NCI-H345 treated with DMSO at 0.1 percent for 48 hours (cell line): Measurements from ENCODE around the gene EPOP.

Experiments
- DNase-seq: peaks from one replicate; lab custom pipeline; 2025; ENCODE audit not compliant: unreplicated experiment; lab: John Stamatoyannopoulos, UW

The EPOP gene

GRCh38 chr17:38674749-38675615 is at the start of gene EPOP:
Gene EPOP, minus strand, starts transcription at chr17:38674957. Its CDS starts 462 bp downstream, at chr17:38674495.
- DNase-seq = peak; percentile 25

- no peak for DNase-seq
Measured at GRCh38 chr17:38721802-38722201, 47.0 kb upstream of the EPOP start.

- DNase-seq = no peak
Measured at GRCh38 chr17:38720941-38721340, 46.2 kb upstream of the EPOP start.

GRCh38 chr17:38719943-38720641 is 45.3 kb upstream of the EPOP start:
- DNase-seq = no peak

- no peak for DNase-seq
Measured at GRCh38 chr17:38719289-38719942, 44.7 kb upstream of the EPOP start.

GRCh38 chr17:38717139-38717745 is 42.5 kb upstream of the EPOP start:
- no peak for DNase-seq

GRCh38 chr17:38716368-38717005 is 41.7 kb upstream of the EPOP start:
- DNase-seq = no peak

- no peak for DNase-seq
Measured at GRCh38 chr17:38715216-38715943, 40.6 kb upstream of the EPOP start.

- DNase-seq = no peak
Measured at GRCh38 chr17:38713456-38714075, 38.8 kb upstream of the EPOP start.

GRCh38 chr17:38712593-38712992 is 37.8 kb upstream of the EPOP start:
- DNase-seq = no peak

- DNase-seq = no peak
Measured at GRCh38 chr17:38711792-38712571, 37.2 kb upstream of the EPOP start.

GRCh38 chr17:38710985-38711384 is 36.2 kb upstream of the EPOP start:
- no peak for DNase-seq

- no peak for DNase-seq
Measured at GRCh38 chr17:38710604-38710962, 35.8 kb upstream of the EPOP start.

GRCh38 chr17:38709864-38710603 is 35.3 kb upstream of the EPOP start:
- DNase-seq = no peak

- DNase-seq = no peak
Measured at GRCh38 chr17:38709104-38709820, 34.5 kb upstream of the EPOP start.

GRCh38 chr17:38707678-38708351 is 33.1 kb upstream of the EPOP start:
- DNase-seq = no peak

GRCh38 chr17:38706505-38707216 is 31.9 kb upstream of the EPOP start:
- DNase-seq = no peak
